ENCODE results near the gene FGD5.
"Not testable (repeated sequence)": the region's sequence is repeated elsewhere in the genome, so short reads cannot be mapped to it uniquely, and the experiment has no call there.

FGD5 gene

DNA sequence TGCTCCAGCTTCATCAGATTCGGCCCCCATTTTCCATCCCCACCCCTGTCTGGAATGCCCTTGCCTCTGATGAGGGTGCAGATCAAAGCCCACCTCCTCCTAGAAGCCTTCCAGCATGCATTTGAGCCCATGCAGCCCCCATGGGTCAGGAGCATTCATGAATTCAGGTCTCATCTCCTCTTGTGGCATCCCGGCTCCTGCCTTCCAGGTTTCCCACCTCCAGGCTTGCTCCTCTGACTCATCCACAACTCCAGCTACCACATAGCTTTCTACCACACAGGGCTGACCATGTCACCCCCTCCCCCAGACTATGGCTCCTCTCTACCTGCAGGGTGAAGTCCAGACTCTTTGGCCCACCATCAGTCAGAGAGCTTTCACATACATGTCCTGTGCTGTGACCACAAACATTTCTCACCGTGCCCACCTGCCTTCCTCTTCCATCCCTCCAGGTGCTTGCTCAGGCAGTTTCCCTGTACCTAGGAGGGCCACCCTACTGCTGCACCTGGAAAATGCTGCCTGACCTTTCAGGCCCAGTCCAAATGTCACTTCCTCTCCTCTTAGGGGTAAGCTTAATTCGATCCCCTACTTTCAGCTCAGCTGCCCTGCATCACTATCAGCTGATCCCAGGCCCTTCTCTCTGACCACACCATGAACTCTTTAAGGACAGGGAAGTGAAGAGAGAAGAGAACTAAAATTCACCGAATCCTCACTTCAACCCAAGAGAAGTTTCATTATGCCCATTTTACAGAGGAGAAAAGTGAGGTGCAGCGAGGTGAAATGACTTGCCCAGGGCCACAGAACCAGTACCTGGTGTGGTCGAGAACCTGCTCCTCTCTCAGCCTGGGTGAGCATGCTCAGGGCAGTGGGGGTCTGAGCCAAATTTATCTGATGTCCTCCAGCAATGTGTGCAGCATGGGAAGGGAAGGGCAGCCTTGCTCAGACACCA, 13.7 kb upstream of the FGD5 start:
- DNase-seq (ENCODE audit: low read depth in 2 of 2) = no peak

DNA sequence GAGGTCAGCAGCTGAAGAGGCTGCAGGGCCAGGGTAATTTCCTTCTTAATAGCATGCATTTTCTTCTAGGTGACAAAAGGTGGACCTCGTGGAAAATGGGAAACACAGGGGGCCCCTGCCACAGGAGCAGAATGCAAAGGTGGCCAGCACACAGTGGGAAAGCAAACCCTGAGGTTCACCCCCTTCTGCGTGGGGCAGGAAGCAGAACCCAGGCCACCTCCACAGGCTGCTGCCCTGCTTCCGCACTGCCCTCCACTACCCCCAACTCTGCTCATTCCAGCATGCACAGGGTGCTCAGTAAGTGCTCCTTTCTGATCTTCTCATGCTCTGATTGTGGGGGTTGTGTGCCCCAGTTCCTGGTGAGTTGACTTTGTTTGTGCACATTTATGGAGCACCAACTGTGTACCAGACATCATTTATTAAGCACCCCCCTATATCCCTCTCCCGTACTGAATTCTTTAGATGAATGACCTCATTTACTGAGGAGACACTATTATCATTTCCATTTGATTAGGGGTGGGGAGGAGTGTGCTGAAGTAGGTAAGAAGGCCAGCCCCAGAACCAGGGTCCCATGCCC, 12.7 kb upstream of the FGD5 start:
- DNase-seq (ENCODE audit: low read depth in 2 of 2) = no peak

DNA sequence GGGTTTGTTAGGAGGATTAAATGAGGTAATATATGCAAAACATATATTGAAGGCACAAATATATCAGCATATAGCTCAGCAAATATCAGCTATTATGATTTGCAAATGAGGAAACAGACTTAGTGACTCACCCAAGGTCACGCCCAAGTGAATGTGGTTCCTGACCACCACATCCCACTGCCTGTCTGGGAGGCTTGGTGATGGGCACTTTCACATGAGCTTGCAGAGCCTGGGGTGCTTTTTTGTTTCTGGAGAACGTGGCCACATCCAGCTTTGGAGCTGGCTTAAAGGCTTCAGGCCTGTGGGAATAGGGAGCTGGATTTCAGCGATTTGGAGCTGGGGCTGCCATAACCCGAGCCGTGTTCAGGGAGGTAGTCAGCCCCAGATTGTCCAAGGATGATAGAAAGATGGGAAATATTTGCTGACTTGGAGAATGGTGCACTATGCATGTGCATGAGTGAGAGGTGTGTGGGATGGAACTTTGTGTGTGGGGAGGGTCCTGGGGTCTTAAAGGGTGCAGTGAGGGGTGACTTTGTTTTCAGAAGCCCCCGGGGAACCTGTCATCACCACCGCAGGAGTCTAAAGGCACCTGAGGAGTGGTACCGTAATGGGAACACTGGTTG, 12.0 kb upstream of the FGD5 start:
- DNase-seq (ENCODE audit: low read depth in 2 of 2) = peak in 1 of 2 donors; percentile 3

DNA sequence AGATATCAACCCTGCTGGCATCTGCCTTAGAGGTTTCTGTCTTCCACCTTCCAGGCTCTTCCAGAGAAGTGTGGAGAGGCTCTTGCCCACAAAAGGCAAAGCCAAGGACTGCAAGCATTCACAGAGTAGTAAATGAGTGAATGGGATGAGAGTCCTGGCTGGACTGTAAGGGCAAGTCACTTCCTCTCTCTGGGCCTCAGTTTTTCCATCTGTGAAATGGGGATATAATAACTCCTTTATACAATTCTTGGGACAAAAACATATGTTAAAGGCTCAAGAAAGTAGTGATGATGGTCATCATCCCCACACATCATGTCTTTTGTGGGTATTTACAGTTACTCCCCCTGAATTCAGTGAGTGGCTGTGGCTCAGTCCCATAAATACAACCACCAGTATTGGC, 10.7 kb upstream of the FGD5 start:
- no peak for DNase-seq (ENCODE audit: low read depth in 2 of 2)

DNA sequence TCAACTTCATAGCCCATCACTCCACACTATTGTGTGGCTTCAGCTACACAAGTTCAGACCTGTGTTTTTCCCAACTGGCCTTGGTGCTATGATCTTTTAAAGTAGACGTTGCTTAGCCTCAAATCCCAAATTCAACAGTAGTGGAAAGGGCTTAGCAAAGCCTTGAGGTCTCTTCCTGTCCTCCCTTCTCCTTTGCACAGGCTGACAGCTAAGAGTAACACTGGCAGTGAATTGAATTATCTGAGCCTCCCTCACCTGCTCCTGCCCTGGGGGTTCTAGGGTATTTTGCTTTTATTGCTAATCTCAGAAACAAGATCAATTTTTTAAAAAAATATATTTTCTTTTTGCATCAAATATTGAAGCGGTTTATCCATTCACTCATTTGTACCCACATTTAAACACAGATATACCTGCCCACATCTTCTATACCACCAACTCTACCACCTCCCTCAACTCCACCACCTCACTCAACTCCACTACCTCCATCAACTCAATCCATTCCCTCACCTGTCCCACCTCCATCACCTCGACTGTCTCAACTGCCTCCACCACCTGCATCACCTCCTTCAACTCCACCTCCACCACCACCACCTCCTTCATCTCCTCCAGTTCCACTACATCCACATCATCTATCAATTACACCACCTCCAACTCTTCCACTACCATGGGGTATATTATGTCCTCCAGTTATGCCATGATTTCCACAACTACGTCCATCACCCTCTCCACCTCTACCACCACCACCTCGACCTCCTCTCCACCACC, 10.1 kb upstream of the FGD5 start:
- DNase-seq (ENCODE audit: low read depth in 2 of 2) = no peak

DNA sequence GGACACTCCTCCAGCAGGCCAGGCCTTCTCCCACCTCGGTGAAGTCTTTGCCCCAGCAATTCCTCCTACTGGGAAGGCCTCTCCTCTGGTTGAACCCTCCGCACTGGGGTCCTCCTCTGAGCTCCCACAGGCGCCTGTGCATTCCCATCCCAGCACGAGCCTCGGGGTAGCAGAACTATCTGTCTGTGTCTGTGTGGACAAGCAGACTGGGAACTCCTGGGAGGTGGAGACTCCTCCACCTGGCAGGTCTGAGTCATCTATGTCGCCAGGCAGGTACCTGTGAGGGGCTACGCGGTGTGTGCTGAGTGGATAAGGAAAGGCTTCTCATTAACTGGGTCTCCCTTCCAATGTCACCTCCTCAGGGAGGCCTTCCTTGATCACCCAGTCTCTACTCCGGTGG, 9.2 kb upstream of the FGD5 start:
- not testable (repeated sequence) for DNase-seq (ENCODE audit: low read depth in 2 of 2)

DNA sequence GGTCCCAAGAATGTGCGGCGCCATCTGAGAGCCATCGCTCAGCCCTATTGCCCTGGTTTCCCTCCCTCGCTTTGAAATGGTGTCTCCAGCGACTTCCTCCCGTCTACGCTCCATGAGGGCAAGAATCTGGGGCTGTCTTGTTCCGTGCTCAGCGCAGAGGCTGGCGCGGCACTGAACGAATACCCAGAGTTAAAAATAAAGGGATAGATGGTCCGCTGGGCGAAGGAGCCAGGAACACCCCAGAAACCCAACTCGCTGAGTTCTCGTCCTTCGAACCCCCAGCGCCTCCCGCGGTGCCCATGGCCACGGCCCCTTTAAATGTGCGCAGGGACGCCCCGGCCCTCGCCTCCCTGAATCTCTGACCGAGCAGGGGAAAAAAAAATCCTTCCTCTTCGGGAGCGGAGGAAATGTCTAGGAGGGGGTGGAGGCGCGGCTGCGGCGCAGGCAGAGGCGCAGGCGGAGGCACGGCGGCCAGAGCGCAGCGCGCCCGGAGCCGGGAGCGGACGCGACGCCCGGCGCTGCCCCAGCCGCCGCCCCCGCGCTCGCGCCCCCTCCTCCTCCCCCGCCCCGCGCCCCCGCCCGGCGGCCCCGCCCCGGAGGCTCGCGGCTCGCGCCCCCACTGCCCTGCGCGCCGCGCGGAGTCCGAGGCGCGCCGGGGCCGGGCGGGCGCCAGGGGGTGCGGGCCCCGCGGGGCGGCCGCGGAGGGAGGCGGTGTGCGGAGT, 8.5 kb upstream of the FGD5 start:
- no peak for DNase-seq (ENCODE audit: low read depth in 2 of 2)

DNA sequence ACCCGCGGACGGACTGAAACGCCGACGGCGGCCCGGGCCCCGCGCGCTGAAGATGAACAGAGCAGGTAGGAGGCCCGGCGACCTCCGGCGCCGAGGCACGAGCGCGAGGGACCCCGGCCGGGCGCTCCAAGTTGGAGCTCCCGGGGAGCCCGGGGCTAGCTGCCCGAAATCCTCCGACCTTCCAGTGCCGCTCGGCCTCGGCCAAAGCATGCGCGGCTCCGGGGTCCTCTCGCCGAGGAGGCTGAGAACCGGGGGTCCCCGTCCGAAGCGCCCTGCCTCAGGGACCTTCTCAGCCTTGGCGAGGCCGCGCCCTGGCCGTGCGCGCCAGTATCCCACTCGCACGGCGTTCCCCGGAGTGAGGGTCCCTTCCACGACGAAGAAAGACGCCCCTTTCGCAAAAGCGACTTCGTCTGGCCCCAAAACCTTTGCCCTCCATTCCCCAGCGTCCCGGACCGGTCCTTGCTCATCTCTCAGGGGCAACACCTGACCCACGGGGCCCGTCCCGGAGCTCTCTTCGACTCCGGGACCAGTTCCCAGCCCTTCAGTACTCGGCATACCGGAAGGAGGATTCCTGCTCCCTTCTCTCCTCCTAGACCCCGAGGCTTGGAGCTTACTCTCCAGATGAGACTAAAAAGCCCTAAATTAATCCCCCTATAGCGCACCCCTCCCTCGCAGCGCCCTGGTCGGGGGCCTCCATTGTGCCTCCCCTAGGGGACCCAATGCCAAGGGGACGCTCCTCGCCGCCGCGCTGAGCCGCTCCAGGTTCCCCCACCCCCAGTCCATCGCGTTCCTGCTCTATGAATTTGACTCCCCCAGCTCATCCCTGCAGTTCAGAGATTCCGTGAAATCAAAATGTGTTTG, 7.7 kb upstream of the FGD5 start:
- no peak for DNase-seq (ENCODE audit: low read depth in 2 of 2)

DNA sequence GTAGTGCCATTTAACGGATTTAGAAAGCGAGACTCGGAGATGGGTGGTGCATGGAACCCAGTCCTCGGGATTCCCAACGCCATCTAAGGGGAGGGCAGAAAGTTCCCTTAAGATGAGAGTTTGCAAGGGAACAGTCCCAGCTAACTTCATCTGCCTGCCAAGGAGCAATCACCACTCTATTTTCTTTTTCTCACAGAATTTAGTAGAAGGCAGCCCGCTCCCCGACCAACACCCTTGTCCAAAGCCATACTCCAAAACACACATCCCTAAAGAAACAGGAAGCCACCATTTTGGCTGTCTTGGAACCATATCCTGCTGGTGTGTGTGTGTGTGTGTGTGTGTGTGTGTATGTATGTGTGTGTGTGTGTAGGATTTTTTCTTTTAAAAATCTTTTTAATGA, 7.1 kb upstream of the FGD5 start:
- no peak for DNase-seq (ENCODE audit: low read depth in 2 of 2)

DNA sequence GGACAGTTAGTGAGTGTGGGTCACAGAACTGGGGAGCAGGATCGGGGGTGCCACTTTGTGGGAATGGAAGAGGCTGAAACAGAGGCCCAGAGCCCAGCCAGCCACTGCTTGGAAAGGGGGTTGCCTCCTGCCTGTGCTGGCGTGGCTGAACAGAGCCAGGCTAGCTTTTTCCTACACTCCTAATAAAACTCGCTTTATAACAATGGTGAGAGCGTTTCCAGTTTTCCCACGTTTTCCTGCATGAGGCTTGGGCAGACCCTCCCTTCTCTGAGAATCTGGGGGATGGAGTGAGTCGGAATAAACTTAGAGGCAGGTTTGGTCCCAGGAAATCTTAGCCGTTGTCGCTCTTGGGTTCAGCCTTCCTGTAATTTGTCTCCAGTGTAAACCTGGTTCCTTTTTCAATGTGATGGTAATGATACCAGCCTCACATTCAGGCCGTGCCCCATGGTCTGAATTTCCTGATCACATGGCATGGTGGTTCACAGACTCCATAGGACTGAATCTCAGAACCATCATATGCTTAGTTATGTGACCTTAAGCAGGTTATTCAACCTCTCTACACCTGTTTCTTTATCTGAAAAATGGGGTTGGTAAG, 6.5 kb upstream of the FGD5 start:
- no peak for DNase-seq (ENCODE audit: low read depth in 2 of 2)

DNA sequence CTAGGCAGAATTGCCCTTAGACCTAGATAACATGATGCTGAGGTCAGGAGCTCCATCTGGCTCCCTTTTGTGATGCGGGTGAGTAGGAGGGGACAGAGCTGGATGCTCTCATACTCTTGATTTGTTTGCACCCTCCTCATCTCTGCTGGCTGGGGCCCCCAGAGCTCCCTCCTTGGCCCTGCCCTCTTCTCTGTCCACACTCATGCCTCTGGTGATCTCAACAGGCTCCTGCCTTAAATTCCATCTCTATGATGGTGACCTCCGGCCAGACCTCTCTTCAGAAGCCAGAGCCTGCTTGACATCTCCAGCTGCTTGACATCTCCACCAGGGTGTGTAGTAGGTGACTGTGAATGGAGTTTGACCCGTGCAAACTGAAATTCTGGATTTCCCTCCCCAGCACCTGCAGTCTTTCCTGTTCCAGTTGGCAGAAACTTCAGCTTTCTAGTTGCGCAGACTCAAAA, 4.3 kb upstream of the FGD5 start:
- no peak for DNase-seq (ENCODE audit: low read depth in 2 of 2)

DNA sequence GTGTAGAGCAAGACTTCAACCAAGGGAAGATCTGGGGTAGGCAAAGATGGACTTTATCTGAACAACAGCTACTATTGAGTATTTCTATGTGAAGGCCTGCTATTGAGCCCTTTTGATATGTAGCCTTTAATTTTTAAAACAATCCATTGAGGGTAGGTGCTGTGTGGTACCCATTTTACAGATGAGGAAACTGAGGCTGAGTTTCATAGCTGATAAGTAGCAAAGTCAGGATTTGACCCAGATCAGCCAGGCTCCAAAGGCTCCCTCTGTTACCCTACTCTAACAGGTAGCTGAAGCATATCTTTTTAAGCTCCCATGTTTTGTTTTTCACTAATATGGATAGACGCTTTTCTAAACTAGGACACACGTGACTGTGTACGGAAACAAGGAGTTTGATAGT, 2.4 kb upstream of the FGD5 start:
- no peak for DNase-seq (ENCODE audit: low read depth in 2 of 2)

DNA sequence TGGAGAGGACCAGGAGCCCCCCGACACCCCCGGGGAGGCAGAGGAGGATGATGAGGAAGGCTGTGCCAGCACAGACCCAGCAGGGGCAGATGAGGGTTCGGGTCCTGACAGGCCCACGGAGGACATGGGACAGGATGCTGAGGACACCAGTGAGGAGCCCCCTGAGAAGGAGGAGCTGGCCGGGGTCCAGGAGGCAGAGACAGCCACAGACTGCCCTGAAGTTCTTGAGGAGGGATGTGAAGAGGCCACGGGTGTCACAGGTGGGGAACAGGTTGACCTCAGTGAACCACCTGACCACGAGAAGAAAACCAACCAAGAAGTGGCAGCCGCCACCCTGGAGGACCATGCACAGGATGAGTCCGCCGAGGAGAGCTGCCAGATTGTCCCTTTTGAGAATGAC, 909 bp downstream of the FGD5 start:
- no peak for DNase-seq (ENCODE audit: low read depth in 2 of 2)

DNA sequence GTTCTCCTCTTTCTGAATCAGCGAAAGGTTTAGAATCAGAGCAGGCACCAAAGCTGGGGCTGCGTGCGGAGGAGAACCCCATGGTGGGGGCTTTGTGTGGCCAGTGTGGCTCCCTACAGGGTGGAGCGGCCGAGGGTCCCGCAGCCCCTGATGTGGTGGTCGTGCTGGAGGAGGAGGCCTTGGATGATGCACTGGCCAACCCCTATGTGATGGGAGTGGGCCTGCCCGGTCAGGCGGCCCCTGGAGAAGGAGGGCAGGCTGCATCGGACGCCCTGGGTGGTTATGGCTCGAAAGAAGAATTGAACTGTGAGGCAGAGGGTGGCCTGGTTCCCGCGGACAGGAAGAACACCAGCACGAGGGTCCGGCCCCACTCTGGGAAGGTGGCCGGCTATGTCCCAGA, 1.4 kb downstream of the FGD5 start:
- DNase-seq (ENCODE audit: low read depth in 2 of 2) = no peak

DNA sequence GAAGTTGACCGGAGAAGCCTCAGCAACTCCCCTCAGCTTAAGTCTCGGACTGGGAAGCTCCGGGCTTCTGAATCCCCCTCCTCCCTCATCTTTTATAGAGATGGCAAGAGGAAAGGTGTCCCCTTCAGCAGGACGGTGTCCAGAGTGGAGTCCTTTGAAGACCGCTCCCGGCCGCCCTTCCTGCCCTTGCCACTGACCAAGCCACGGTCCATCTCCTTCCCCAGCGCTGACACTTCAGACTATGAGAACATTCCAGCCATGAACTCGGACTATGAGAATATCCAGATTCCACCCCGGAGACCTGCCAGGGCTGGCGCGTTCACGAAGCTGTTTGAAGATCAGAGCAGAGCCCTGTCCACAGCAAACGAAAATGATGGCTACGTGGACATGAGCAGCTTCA, 2.4 kb downstream of the FGD5 start:
- DNase-seq (ENCODE audit: low read depth in 2 of 2) = no peak

DNA sequence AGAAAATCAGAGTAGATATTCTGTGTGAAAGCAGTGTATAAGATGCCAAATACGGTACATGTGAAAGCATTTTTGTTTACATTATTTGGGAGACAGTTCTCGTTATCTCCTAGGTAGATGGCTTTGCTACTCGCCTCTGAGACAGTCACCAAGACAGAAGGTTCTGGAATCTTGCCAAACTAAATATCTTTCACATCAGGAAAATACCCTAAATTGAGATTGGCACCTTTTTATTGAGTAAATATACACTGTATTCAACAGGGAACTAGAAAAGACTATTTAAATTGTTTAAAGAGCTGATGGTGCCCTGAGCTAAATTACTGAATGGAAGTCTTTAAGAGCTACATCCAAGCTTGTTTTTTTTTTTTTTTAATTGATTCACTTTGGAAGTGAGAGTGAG, 3.4 kb downstream of the FGD5 start:
- no peak for DNase-seq (ENCODE audit: low read depth in 2 of 2)

DNA sequence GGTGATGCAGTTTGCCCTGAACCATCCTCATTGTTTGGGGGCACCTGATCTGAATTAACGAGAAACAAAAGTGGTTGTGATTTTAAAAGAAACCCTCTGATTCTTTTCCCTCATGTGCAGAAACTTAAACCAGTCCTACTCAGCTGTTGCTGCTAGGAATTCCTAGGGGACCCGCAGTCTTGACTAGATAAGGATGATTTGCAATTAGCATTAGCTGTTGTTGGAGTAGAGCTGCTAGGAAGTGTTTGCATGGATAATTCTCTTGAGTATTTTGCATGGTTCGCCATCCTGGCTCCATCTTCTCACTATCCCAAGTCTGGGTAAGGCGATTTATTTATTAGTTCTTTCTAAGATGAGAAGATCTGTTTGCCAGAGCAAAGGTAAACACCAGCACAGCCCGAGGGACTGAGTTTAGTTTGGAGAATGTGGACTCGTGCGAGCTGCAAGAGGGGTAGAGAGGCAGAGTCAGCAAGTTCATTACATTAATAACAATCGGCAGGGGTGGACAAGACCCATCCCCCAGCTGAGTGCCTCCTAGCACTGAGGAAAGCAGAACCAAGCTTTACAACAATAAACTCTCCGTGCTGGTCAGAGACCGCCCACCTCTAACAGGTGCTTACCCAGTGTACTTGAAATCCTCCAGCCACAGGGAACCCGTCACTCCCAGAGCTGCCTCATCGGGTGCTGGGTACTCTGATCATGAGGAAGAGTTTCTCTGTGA, 4.1 kb downstream of the FGD5 start:
- DNase-seq (ENCODE audit: low read depth in 2 of 2) = no peak

DNA sequence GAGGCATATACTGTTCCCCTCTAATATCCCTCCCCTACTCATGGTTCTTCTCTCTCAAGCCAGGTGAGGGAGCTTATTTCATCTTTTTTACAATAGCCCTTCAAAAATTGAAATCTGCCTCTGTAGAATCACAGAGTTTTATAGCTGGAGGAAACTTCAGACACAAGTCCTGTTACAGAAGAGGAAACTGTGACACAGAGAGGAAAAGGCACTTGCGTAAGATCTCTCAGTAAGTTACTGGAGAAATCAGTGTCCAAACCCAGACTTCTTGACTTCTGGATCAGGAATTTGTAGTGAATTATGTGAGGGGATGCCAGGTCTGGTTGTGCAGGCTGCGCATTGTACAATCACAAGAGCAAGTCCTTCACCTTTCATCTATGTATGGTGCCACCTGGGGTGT, 4.6 kb downstream of the FGD5 start:
- DNase-seq (ENCODE audit: low read depth in 2 of 2) = no peak

DNA sequence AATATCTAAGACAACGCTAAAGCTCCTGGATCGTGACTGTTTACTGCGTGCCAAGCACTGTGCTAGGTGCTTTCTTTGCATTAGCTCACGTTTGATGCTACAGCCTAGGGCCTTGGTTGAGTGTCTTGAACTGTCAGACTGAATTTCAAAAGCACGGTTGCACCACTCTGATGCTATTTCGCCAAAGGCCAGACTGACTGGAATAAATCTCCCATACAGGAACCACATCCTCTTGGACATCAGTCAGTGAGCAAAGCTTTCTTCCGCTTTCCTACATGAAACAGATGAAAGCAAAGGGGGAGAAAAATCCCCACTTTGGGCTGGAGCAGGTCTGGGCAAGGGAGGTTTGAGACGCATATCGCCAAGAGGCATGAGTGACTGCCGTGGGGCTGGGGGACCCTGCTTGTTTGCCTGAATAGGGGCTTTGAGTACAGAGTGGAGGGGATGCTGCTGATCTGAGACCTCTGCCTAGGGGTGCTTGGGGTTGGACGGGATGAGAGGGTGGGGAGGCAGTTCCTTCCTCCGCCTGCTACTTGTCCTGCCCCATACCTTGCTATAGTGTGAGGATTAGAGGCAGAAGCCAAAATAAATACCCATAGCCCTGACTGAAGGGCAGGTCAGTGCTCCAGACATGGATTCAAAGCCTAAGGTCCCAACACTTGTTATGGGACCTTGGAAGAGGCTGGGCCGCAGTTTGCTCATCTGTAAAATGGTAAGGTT, 5.3 kb downstream of the FGD5 start:
- no peak for DNase-seq (ENCODE audit: low read depth in 2 of 2)
